Measurements from ENCODE around the gene SORCS2.

Gene SORCS2

GRCh38 chr4:7248857-7249256 lies 56.5 kb downstream of the SORCS2 start:
- no peaks in the 10 kb centered on the region for H3K4me1 Mint-ChIP-seq
- peak overlapping the region in 1 of 2 donors; percentile 67 for H3K27ac Mint-ChIP-seq
- ATAC-seq (no peak), DNase-seq (no peak)
- peaks cover 16% of the 10 kb centered on the region for H3K27me3 Mint-ChIP-seq
- peaks cover 0 to 12% of the 10 kb centered on the region in 2 donors for H3K9me3 Mint-ChIP-seq
- H3K4me3 Mint-ChIP-seq = no peak overlapping the region

- Mint-ChIP-seq H3K4me3 (no peak overlapping the region), H3K9me3 (peaks cover 0 to 12% of the 10 kb centered on the region in 2 donors), H3K4me1 (no peaks in the 10 kb centered on the region), H3K27me3 (peaks cover 16% of the 10 kb centered on the region), H3K27ac (no peak overlapping the region)
- DNase-seq (no peak), ATAC-seq (no peak)
These were observed 59.0 kb downstream of the SORCS2 start for GRCh38 chr4:7251321-7251720.

- DNase-seq = no peak
- peaks cover 0 to 12% of the 10 kb centered on the region in 2 donors for H3K9me3 Mint-ChIP-seq
- no peak for ATAC-seq
- H3K27ac Mint-ChIP-seq = no peak overlapping the region
- H3K27me3 Mint-ChIP-seq = peaks cover 16% of the 10 kb centered on the region
- no peaks in the 10 kb centered on the region for H3K4me1 Mint-ChIP-seq
- no peak overlapping the region for H3K4me3 Mint-ChIP-seq
These were observed 59.7 kb downstream of the SORCS2 start for GRCh38 chr4:7252051-7252450.

- ATAC-seq = no peak
- Mint-ChIP-seq H3K27ac (no peak overlapping the region), H3K4me3 (no peak overlapping the region), H3K9me3 (peaks cover 0 to 12% of the 10 kb centered on the region in 2 donors), H3K4me1 (no peaks in the 10 kb centered on the region), H3K27me3 (peaks cover 16% of the 10 kb centered on the region)
- no peak for DNase-seq
These were observed 60.4 kb downstream of the SORCS2 start for GRCh38 chr4:7252510-7253340.

GRCh38 chr4:7253341-7253700 lies 61.0 kb downstream of the SORCS2 start:
- DNase-seq = no peak
- H3K27ac Mint-ChIP-seq = no peak overlapping the region
- H3K9me3 Mint-ChIP-seq = peaks cover 0 to 12% of the 10 kb centered on the region in 2 donors
- no peaks in the 10 kb centered on the region for H3K4me1 Mint-ChIP-seq
- no peak overlapping the region for H3K4me3 Mint-ChIP-seq
- H3K27me3 Mint-ChIP-seq = peaks cover 16% of the 10 kb centered on the region
- ATAC-seq = no peak

GRCh38 chr4:7253837-7254236 lies 61.5 kb downstream of the SORCS2 start:
- H3K4me1 Mint-ChIP-seq = no peaks in the 10 kb centered on the region
- no peak overlapping the region for H3K4me3 Mint-ChIP-seq
- ATAC-seq (no peak), DNase-seq (no peak)
- H3K27ac Mint-ChIP-seq = no peak overlapping the region
- H3K9me3 Mint-ChIP-seq = peaks cover 0 to 9% of the 10 kb centered on the region in 2 donors
- H3K27me3 Mint-ChIP-seq = peaks cover 16% of the 10 kb centered on the region

- ATAC-seq (no peak), DNase-seq (no peak)
- Mint-ChIP-seq H3K4me3 (no peak overlapping the region), H3K9me3 (peaks cover 5 to 8% of the 10 kb centered on the region in 2 donors), H3K27ac (peak overlapping the region; percentile 15 to 70), H3K4me1 (no peaks in the 10 kb centered on the region), H3K27me3 (peaks cover 16% of the 10 kb centered on the region)
These were observed 62.6 kb downstream of the SORCS2 start for GRCh38 chr4:7254736-7255487.

GRCh38 chr4:7255488-7255881 lies 63.1 kb downstream of the SORCS2 start:
- Mint-ChIP-seq H3K9me3 (peaks cover 5 to 12% of the 10 kb centered on the region in 2 donors), H3K27me3 (peaks cover 19% of the 10 kb centered on the region), H3K4me1 (no peaks in the 10 kb centered on the region), H3K27ac (peak overlapping the region; percentile 35 to 70), H3K4me3 (no peak overlapping the region)
- peak; percentile 27 for ATAC-seq
- no peak for DNase-seq

GRCh38 chr4:7255996-7256395 lies 63.7 kb downstream of the SORCS2 start:
- Mint-ChIP-seq H3K27ac (no peak overlapping the region), H3K4me3 (no peak overlapping the region), H3K9me3 (peaks cover 5 to 14% of the 10 kb centered on the region in 2 donors), H3K4me1 (no peaks in the 10 kb centered on the region), H3K27me3 (peaks cover 21% of the 10 kb centered on the region)
- DNase-seq (no peak), ATAC-seq (peak; percentile 34)

GRCh38 chr4:7256984-7257810 lies 64.9 kb downstream of the SORCS2 start:
- H3K4me3 Mint-ChIP-seq = no peak overlapping the region
- peaks cover 10% of the 10 kb centered on the region for H3K27me3 Mint-ChIP-seq
- peaks cover 5 to 14% of the 10 kb centered on the region in 2 donors for H3K9me3 Mint-ChIP-seq
- H3K4me1 Mint-ChIP-seq = no peaks in the 10 kb centered on the region
- H3K27ac Mint-ChIP-seq = no peak overlapping the region
- no peak for DNase-seq
- ATAC-seq = no peak

- Mint-ChIP-seq H3K9me3 (peaks cover 5 to 14% of the 10 kb centered on the region in 2 donors), H3K4me3 (no peak overlapping the region)
These were observed 66.7 kb downstream of the SORCS2 start for GRCh38 chr4:7259039-7259438.

GRCh38 chr4:7260569-7260968 lies 68.2 kb downstream of the SORCS2 start:
- H3K27me3 Mint-ChIP-seq = peaks cover 9% of the 10 kb centered on the region
- DNase-seq (no peak), ATAC-seq (no peak)
- H3K9me3 Mint-ChIP-seq = peaks cover 5 to 14% of the 10 kb centered on the region in 2 donors
- H3K4me1 Mint-ChIP-seq = no peaks in the 10 kb centered on the region
- no peak overlapping the region for H3K4me3 Mint-ChIP-seq
- H3K27ac Mint-ChIP-seq = no peak overlapping the region

More at GRCh38 chr4:7259039-7259438, 66.7 kb downstream of the SORCS2 start:
- ATAC-seq = no peak
- no peak for DNase-seq
- no peak overlapping the region for H3K27ac Mint-ChIP-seq
- H3K27me3 Mint-ChIP-seq = peaks cover 9% of the 10 kb centered on the region
- H3K4me1 Mint-ChIP-seq = no peaks in the 10 kb centered on the region

- peaks cover 12% of the 10 kb centered on the region for H3K27me3 Mint-ChIP-seq
- peaks cover 5 to 14% of the 10 kb centered on the region in 2 donors for H3K9me3 Mint-ChIP-seq
- no peak for DNase-seq
- H3K4me3 Mint-ChIP-seq = no peak overlapping the region
- no peaks in the 10 kb centered on the region for H3K4me1 Mint-ChIP-seq
- no peak overlapping the region for H3K27ac Mint-ChIP-seq
- ATAC-seq = no peak
These were observed 68.7 kb downstream of the SORCS2 start for GRCh38 chr4:7261087-7261486.

GRCh38 chr4:7261536-7261935 lies 69.2 kb downstream of the SORCS2 start:
- peaks cover 5 to 14% of the 10 kb centered on the region in 2 donors for H3K9me3 Mint-ChIP-seq
- H3K4me1 Mint-ChIP-seq = no peaks in the 10 kb centered on the region
- DNase-seq (no peak), ATAC-seq (no peak)
- H3K27ac Mint-ChIP-seq = peak overlapping the region in 1 of 2 donors; percentile 19
- peaks cover 16% of the 10 kb centered on the region for H3K27me3 Mint-ChIP-seq
- no peak overlapping the region for H3K4me3 Mint-ChIP-seq

- no peaks in the 10 kb centered on the region for H3K4me1 Mint-ChIP-seq
- no peak for ATAC-seq
These were observed 69.8 kb downstream of the SORCS2 start for GRCh38 chr4:7262134-7262533.

More at GRCh38 chr4:7262134-7262533, 69.8 kb downstream of the SORCS2 start:
- peaks cover 20% of the 10 kb centered on the region for H3K27me3 Mint-ChIP-seq
- peaks cover 5 to 14% of the 10 kb centered on the region in 2 donors for H3K9me3 Mint-ChIP-seq
- no peak overlapping the region for H3K27ac Mint-ChIP-seq
- H3K4me3 Mint-ChIP-seq = no peak overlapping the region
- no peak for DNase-seq

All from stimulated activated naive CD8-positive, alpha-beta T cell treated with anti-CD3 and anti-CD28 coated beads, Interleukin-15, amount 100 ng/mL, for 72 hours (primary cell).